GM21381 (cell line): Measurements from ENCODE around the gene TFF1.

Experiments used
- ATAC-seq: cut with Tn5 transposase; IDR thresholded peaks from one replicate; pipeline ENCODE4 v1.9.1; 2021; ENCODE audit warnings: mild to moderate bottlenecking, moderate library complexity; ENCODE audit not compliant: unreplicated experiment

TFF1 gene

DNA sequence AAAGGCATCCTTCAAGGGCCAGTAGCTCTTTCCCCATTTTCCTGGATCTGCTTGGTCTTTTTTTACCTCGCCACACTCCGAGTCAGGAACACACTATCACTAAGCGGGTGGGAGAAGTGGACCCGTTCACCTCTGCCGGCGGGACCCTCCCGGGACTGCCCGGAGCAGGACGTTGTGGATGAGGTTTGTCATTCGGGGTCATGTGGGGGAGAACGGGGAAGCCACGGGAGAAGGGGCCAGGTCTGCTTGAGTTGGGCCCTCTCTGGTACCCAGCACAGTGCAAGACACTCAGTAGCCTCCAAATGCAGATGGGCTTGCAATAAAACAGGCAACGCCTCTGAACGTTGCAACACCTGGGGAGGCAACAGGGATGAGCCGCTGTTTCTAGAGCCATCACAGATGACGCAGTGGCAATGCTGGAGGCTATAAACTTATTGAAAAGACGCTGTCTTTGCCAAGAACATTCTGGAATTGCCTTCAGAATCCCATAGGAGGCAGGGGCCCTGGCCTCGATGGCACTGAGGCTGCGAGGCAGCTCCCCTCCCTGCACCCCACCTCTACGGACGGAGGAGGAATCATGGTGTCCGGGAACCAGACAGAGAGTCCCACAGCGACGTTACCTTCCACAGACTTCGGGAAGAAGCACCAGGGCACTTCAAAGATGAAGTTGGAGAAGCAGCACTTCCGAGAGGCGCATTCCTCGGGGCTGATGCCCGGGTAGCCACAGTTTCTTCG, 19.3 kb downstream of the TFF1 start:
- ATAC-seq = no peak

GRCh38 chr21:42346441-42346840, 19.9 kb downstream of the TFF1 start:
- no peak for ATAC-seq

DNA sequence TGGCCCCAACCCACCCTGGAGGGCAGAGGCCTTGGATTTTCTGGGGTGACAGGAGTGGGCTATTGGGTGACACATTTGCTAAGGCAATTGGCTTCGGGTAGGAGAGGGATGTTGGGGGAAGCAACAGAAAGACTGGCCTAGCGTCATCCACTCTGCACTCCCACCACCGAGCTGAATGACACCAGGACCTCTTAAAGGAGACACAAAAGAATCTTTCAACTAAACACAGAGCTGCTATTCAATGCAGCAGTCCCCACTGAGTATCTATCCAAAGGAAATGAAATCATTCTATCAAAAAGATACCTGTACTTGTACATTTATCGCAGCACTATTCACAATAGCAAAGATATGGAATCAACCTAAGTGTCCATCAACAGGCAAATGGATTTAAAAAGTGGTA, 21.7 kb downstream of the TFF1 start:
- no peak for ATAC-seq

DNA sequence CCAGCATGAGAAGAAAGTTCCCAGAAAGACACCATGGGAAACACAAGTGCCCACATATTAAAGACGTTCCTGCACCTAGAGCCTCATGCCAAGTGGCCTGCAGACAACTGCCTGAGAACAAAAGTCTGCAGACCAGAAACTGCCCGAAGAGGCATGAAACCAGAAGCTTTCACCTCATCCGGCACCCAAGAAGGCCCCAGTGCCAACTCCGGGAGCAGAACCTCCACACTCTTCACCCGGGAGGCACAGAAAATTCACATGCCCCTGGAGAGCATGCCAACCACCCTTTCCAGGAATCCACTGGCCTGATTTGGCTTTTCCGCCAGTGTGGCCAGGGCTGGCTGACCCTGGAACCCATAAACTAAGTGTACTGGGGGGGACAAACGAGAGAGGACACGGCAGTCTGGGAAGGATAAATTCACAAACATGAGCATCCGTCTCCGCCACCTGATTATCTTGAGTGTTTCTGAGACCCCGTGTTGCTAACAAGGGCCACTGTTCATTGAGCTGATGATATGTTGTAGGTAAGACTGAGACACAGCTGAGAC, 22.3 kb downstream of the TFF1 start:
- no peak for ATAC-seq

GRCh38 chr21:42343556-42343955, 22.8 kb downstream of the TFF1 start:
- ATAC-seq = no peak

GRCh38 chr21:42343101-42343500, 23.2 kb downstream of the TFF1 start:
- no peak for ATAC-seq

GRCh38 chr21:42341776-42342542, 24.4 kb downstream of the TFF1 start:
- ATAC-seq = no peak

- ATAC-seq = no peak
Measured at GRCh38 chr21:42340187-42341050, 25.9 kb downstream of the TFF1 start.

- no peak for ATAC-seq
Measured at GRCh38 chr21:42338729-42339715, 27.3 kb downstream of the TFF1 start.

DNA sequence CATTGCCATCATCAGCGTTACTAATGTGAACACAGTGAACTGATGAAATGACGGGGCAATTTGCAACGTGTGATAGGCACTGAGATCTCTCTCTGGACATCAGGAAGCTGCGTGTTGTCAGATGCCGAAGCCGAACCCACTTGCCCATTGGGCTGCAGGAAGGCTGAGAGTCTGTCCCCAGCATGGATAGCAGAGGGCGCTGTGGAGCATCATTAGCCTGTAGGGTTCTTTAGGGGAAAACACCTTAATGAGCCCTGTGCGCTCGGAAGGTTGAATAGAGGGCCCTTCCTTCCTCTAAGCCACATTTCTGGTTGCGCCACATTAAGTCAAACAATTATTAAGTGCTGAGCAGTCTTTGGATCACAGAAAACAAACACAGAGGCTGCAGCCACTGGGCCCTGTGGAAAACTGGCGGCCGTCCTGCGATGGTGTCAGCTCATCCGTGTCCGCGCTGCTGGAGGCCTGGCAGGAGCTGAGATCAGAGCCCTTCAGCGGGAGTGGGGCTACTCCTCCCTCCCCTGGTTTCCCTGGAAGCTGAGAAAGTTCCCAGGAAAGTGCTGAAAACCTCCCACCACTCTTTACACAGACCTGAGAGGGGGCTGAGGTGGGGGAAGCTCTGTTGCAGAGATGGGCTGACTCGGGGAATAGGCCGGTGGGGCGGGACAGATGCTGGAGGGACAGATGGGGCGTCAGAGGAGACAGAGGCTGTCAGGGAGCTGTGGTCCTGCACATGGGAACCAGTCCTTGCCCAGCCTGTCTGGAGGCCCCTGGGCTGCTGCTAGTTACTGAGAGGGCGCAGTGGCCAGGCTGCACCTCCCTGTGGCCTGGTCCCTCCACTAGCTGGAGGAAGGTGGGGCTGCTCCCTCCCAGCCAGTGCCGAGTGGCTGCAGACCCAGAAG, 28.3 kb downstream of the TFF1 start:
- ATAC-seq = no peak

- ATAC-seq = no peak
Measured at GRCh38 chr21:42337276-42337675, 29.1 kb downstream of the TFF1 start.

GRCh38 chr21:42336054-42336453, 30.3 kb downstream of the TFF1 start:
- no peak for ATAC-seq

DNA sequence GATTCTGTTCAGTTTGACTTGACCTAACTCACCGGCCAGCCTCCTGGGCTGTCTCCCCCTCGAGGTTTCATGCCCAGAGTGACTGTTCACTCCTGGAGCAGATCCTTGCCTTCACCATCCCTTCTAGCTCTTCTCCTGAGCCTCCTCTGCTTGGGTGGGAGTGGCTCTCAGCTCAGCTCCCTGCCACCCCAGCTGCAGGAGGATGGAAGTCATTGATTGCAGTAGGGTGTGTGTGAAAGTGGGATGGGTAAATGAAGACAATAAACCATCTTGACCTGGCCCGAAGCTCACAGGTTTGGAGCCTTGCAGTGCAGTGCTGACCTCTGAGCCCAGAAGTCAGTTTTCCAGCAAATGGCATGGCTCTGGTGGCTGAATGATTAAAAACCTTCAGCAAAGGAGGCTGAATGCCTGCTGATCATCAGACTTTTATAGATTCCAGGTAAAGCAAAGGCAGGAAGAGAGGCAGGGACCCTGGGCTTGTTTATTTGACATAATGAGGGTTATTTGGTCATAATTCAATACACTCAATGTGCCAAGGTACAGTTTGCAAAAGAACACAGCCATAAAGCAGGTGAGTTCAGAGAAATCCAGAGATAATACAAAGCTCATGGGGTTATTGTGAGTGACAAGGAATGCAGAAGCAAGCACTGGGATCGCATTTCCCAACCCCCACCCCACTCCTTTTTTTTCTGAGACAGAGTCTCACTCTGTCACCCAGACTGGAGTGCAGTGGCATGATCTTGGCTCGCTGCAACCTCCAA, 33.6 kb downstream of the TFF1 start:
- ATAC-seq = no peak

GRCh38 chr21:42331660-42332059, 34.7 kb downstream of the TFF1 start:
- no peak for ATAC-seq

- ATAC-seq = no peak
Measured at GRCh38 chr21:42330380-42331371, 35.7 kb downstream of the TFF1 start.

DNA sequence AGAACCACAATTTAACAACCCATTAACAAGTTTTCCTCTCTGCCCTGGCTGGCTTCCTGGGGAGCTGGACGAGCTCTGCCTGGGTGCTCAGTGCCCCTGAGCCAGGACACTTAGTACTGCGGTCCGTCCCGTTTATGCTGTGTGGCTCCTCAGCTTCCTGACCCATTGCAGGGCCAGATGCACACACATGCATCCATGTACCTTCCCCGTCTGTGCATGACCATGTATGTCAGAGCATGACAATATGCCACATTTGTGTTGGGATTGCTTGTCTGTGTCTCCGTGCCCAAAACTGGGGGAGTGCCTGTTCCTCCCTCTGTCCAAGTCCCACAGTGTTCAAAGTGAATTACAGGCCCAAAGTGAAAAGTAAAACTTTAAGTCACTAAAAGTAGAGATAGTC, 41.4 kb downstream of the TFF1 start:
- no peak for ATAC-seq

DNA sequence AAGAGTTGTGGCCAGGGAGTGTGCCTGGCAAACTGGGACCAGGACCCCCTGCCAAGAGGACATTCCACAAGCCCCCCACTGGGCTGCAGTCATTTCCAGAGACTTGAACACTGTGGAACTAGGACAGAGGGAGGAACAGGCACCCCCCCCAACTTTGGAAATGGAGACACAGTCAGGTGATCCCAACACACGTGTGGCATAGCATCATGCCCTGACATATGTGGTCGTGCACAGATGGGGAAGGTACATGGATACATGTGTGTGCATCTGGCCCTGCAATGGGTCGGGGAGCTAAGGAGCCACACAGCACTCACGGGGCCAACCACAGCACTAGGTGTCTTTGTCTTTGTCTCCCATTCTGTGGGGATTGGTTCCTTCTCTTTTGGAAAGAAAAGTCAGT, 44.5 kb downstream of the TFF1 start:
- ATAC-seq = no peak
